ENCODE data around the gene P2RX7.

DNA sequence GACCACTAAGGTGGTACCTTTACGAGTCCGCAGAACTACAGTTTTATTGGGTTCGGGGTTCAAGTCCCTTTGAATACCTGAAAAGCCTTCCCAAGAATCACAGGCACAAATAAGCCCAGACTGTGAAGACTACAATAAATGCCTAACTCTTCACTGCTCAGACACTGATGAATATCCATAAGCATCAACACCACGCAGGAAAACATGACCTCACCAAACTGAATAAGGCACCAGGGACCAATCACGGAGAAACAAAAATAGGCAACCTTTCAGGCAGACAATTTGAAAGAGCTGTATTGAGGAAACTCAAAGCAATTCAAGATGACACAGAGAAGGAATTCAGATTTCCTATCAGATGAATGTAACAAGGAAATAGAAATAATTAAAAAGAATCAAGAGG lies 24.2 kb upstream of the P2RX7 start:
- TF ChIP-seq, protein P1, sequence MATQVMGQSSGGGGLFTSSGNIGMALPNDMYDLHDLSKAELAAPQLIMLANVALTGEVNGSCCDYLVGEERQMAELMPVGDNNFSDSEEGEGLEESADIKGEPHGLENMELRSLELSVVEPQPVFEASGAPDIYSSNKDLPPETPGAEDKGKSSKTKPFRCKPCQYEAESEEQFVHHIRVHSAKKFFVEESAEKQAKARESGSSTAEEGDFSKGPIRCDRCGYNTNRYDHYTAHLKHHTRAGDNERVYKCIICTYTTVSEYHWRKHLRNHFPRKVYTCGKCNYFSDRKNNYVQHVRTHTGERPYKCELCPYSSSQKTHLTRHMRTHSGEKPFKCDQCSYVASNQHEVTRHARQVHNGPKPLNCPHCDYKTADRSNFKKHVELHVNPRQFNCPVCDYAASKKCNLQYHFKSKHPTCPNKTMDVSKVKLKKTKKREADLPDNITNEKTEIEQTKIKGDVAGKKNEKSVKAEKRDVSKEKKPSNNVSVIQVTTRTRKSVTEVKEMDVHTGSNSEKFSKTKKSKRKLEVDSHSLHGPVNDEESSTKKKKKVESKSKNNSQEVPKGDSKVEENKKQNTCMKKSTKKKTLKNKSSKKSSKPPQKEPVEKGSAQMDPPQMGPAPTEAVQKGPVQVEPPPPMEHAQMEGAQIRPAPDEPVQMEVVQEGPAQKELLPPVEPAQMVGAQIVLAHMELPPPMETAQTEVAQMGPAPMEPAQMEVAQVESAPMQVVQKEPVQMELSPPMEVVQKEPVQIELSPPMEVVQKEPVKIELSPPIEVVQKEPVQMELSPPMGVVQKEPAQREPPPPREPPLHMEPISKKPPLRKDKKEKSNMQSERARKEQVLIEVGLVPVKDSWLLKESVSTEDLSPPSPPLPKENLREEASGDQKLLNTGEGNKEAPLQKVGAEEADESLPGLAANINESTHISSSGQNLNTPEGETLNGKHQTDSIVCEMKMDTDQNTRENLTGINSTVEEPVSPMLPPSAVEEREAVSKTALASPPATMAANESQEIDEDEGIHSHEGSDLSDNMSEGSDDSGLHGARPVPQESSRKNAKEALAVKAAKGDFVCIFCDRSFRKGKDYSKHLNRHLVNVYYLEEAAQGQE (IDR thresholded peaks at IDR 0.05; ENCODE audit: insufficient read depth in 1 of 2, low read depth in 2 of 2, low read length in 2 of 2) = no peak
- no peak for TF ChIP-seq POLR2AphosphoS5 (IDR thresholded peaks at IDR 0.05; ENCODE audit: low read depth, low read length)
- TF ChIP-seq SIN3A (IDR thresholded peaks at IDR 0.05; ENCODE audit: borderline replicate concordance, insufficient read depth, low read length) = no peak
- no peak for TF ChIP-seq TAF1 (IDR thresholded peaks at IDR 0.05; ENCODE audit: borderline replicate concordance, insufficient read depth, low read length)
